ENCODE results near the gene KLHL22.

GRCh38 chr22:20444325-20444724 is 51.3 kb downstream of the KLHL22 start:
- TF ChIP-seq, protein P1, sequence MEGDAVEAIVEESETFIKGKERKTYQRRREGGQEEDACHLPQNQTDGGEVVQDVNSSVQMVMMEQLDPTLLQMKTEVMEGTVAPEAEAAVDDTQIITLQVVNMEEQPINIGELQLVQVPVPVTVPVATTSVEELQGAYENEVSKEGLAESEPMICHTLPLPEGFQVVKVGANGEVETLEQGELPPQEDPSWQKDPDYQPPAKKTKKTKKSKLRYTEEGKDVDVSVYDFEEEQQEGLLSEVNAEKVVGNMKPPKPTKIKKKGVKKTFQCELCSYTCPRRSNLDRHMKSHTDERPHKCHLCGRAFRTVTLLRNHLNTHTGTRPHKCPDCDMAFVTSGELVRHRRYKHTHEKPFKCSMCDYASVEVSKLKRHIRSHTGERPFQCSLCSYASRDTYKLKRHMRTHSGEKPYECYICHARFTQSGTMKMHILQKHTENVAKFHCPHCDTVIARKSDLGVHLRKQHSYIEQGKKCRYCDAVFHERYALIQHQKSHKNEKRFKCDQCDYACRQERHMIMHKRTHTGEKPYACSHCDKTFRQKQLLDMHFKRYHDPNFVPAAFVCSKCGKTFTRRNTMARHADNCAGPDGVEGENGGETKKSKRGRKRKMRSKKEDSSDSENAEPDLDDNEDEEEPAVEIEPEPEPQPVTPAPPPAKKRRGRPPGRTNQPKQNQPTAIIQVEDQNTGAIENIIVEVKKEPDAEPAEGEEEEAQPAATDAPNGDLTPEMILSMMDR (conservative IDR thresholded peaks at IDR 0.05), result no peak
- TF ChIP-seq EZH2 (IDR thresholded peaks at IDR 0.05; ENCODE audit: low read depth), result no peak

Measured in PC-9 (cell line).